Measurements from ENCODE around the gene PEAR1. TPM values are rescaled to one million over a fixed set of nuclear protein-coding genes. Genes with fewer than 3 reads are reported as not detected.

Gene PEAR1
- total and polyA plus RNA-seq, 2 of the 8 experiments (the other 6 are each of a cell fraction or from before 2014, with no cell fraction given), result 0.63 to 0.71 TPM

GRCh38 chr1:156944848-156945247 lies 51.3 kb downstream of the PEAR1 start (continued):
- TF ChIP-seq NANOG (IDR thresholded peaks at IDR 0.05; ENCODE audit: insufficient read depth, low read depth, low read length, poor library complexity, severe bottlenecking), result no peak
